Omental fat pad (tissue), 4 donors: ENCODE data around the gene KATNB1. TPM values are rescaled to one million over a fixed set of nuclear protein-coding genes. Genes with fewer than 3 reads are reported as not detected.

Experiments used
- ATAC-seq: fragments of 150-250 bp; one replicate; pipeline ENCODE4 v1.9.1; 2016; ENCODE audit warnings: mild to moderate bottlenecking, moderate library complexity; ENCODE audit not compliant: low FRiP score
- DNase-seq: peaks from one replicate; pipeline ENCODE4 v3.0.0-alpha.2; 2019; ENCODE audit warnings: low spot score
- CTCF ChIP-seq, 3 donors: fragments of 450-650 bp; IDR thresholded peaks; one replicate each; pipeline ENCODE4 v1.5.1; 2016 to 2017; ENCODE audit warnings: antibody characterized with exemption in 3 of 3, mild to moderate bottlenecking in 3 of 3, moderate library complexity in 2 of 3
- total RNA-seq, 4 donors: library from RNA; depleted of rRNA; stranded (reverse); fragments of >200 nt; gene quantifications; one replicate each; pipeline ENCODE4 v1.1.0, GENCODE V29; 2016

KATNB1 gene
- total RNA-seq, 4 donors from 2014 or later, result 8.7 to 23.5 (median 14.1) TPM

- no peak for TF ChIP-seq CTCF (IDR thresholded peaks at IDR 0.05)
- ATAC-seq (no peak), DNase-seq (no peak)
Measured at GRCh38 chr16:57748596-57748995, 13.0 kb downstream of the KATNB1 start.

DNA sequence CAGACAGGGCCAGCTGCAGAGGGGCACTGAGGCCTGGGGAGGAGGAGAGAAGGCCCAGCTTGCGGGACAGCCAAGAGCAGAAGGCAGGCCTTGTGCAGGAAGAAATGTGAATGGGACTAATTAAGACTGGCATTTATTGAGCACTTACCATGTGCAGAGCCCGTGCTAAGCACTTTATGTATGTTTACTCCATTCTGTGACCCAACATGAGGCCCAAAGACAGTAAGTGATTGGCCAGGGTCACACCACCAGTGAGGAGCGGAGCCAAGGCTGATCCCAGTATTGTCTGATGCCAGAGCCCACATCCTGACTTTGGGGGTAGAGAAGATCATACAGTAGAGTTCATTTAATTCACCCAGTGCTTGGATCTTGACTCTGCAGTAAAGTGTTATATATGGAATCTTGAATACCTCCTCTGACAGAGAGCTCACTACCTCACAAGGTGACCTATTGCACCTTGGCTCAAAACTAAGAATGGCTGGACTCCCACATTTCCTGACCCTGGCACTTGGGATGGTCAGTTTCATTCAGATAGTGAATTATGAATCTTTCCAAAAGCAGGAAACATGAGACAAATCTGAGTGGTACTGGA is 13.6 kb downstream of the KATNB1 start:
- no peak for TF ChIP-seq CTCF (IDR thresholded peaks at IDR 0.05)
- DNase-seq (no peak), ATAC-seq (no peak)

DNA sequence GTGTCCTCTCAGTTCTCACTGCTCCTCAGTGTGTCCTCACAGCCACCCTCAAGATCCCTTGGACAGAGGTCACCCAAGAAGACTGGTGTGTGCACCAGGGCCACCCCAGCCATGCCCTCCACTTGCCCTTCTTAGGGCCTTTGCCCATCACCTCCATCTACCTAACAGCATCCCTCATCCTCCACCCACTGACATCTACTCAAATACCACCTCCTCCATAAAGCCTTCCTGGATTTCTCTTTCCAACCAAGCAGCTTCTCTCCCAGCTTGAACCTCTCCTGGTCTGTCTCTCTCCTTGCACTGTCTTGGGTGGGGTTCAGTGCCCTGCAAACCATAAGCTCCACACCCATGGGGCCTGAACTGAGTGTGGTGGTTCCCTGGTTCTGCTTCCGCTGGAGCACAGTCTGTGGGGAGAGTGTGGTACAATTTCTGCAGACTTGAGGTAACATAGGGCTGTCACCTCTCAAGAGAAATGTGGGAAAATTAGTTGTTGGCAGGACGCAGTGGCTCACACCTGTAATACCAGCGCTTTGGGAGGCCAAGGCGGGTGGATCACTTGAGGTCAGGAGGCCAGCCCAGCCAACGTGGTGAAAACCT is 14.4 kb downstream of the KATNB1 start:
- DNase-seq (no peak), ATAC-seq (no peak)
- no peak for TF ChIP-seq CTCF (IDR thresholded peaks at IDR 0.05)

DNA sequence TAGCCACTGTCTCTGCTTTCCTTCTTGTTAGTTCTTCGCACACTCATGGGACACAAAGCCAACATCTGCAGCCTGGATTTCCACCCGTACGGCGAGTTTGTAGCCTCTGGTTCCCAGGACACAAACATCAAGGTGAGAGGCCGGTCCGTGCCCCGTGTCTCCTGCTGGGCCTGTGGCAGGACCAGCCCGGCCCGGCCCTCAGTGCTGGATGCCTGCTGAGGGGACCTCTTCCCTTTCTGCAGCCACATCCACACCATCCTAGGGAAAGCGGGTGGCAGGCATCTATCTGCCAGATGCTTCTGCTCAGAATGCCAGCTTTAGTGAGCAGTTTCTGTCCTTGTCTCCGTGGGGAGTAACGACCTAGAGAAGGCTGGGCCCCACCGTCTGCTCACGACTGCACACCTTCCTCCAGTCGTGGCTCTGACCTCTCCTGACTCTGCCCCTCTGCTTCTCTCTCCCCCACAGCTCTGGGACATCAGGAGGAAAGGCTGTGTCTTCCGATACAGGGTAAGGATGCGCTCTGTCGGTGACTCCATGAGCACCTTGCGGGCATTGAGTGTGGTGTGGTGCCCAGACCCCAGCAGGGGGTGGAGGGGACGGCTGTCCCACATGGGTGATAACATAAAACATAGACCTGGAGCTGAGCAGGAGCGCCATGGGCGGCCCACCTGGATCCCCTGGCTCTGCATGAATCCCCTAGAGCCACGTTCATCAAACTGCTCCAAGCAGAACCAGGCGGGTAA is 15.4 kb downstream of the KATNB1 start:
- DNase-seq, result no peak
- no peak for ATAC-seq
- TF ChIP-seq CTCF (IDR thresholded peaks at IDR 0.05), result no peak

DNA sequence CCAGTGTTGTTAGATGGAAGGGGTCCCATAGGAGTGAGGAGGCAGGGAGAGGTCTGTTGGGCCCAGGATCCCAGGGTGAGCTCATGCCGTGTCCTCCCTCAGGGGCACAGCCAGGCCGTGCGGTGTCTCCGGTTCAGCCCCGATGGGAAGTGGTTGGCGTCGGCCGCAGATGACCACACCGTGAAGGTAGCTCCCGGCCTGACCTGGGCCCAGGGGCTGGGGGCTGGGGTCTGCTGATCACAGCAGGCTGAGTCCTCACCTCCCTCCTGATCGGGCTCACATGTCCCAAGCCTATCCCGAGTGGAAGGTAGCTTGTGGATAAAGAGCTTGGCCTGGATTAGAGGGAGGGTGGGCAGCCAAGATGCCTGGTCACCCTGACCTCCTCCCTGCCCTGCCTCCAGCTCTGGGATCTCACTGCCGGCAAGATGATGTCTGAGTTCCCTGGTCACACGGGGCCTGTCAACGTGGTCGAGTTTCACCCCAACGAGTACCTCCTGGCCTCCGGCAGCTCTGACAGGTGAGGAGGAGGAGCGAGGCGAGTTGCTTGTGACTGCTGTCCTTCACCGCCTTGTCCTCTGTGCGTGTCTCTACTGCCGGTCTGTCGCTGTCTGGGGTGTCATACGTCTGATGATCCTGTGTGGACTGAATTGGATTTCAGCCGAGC is 16.1 kb downstream of the KATNB1 start:
- DNase-seq, result no peak
- no peak for TF ChIP-seq CTCF (IDR thresholded peaks at IDR 0.05)

GRCh38 chr16:57752203-57752580 is 16.6 kb downstream of the KATNB1 start:
- TF ChIP-seq CTCF (IDR thresholded peaks at IDR 0.05), result no peak
- DNase-seq, result no peak
- ATAC-seq, result no peak

More for the DNA sequence above, 16.1 kb downstream of the KATNB1 start:
- ATAC-seq, result no peak
